NCI-H2196 treated with DMSO at 0.1 percent for 48 hours (cell line): ENCODE results near the gene TIAM1.

ENCODE experiments used
- DNase-seq: peaks from one replicate; lab custom pipeline; 2025; ENCODE audit not compliant: unreplicated experiment; lab: John Stamatoyannopoulos, UW

Gene TIAM1

GRCh38 chr21:31145274-31145673, 198.8 kb downstream of the TIAM1 start:
- no peak for DNase-seq

GRCh38 chr21:31143036-31143435, 201.0 kb downstream of the TIAM1 start:
- no peak for DNase-seq

DNA sequence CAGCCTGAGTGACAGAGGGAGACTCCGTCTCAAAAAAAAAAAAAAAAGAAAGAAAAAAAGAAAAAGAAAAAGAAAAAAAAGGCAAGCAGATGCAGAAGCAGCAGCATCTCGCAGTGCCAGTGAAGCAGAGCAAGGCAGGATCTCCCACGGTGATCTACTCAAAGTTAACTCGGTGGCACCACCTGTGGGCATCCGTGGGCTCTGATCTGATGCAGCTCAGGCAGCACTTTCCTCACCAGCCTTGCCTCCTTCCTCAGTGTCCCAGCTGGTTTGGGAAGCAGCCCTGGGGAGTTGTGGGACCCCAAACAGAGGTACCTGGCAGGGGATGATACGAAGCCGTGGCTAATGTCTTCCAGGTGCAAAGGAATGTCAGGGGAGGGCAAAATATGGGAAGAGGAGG, 201.5 kb downstream of the TIAM1 start:
- no peak for DNase-seq

GRCh38 chr21:31141389-31142000, 202.6 kb downstream of the TIAM1 start:
- DNase-seq = no peak

DNA sequence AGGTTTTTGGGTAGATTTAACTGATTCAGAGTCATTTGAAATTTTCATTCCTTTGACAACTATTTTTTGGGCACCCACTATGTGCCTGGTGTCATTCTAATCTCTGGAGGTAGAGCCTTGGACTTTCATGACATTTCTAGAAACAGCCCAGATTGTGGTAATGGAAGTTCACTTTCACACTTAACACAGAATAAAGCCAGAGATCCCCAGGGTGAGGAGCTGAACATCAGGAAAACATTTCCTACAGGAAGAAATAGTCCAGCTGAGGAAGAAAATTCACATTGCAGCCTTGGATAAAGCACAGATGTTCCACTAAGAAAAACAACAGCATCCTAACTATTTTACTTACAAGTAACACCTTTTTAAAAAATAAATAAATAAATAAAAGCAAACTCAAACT, 203.4 kb downstream of the TIAM1 start:
- no peak for DNase-seq

DNA sequence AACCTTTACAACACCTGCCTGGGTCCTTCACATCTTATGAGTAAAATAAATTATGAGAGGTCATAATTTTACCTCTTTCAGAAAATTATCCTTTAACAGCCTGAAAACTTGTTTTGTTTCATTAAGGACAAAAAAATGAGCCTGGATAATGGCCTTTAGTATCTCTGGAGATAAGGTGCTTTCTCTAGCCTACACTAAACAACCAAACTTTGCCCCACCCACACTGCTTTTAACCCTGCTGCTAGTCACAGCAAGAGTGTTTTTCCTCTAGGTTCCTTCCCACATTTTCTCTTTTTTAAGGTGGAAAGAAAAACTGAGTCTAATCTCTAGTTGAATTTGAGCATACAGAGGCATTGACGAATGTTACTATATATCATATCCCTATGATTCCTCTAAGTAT, 204.0 kb downstream of the TIAM1 start:
- no peak for DNase-seq

GRCh38 chr21:31137960-31138359, 206.1 kb downstream of the TIAM1 start:
- DNase-seq = no peak

GRCh38 chr21:31136891-31137290, 207.2 kb downstream of the TIAM1 start:
- no peak for DNase-seq

- no peak for DNase-seq
Observed at GRCh38 chr21:31135531-31136184, 208.4 kb downstream of the TIAM1 start.

- DNase-seq = no peak
Observed at GRCh38 chr21:31133243-31133830, 210.7 kb downstream of the TIAM1 start.

DNA sequence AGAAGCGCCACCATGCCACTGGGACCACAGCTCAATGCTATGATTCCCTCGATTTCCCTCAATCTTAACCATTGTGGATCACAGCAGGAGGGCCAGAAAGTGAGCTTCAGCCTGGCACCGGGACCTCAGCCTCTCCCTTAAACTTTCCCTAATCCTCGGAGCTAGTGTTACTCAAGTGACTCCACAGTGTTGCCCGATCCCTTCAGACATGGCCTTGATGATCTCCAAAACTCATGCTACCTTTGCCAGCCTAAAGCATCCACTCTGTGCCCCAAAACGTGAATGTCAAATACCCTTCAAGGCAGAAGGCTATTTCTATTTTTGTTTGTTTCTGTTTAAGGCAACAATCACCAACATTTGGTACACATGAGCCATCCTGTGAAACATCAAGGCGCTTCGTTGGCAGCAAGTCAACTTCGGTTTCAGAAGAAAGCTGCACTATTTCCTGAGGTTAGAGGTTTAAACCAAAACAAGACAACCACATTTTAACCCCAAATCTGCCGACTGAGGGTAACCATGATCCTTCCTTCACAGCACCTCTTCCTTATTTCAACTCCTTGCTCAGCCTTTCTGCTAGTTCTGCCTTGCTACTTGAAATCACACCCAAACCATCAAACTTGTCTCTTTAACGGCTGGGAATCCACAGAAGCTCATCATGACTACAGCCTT, 211.4 kb downstream of the TIAM1 start:
- no peak for DNase-seq

GRCh38 chr21:31130821-31131220, 213.2 kb downstream of the TIAM1 start:
- DNase-seq = no peak

GRCh38 chr21:31128234-31128633, 215.8 kb downstream of the TIAM1 start:
- no peak for DNase-seq

DNA sequence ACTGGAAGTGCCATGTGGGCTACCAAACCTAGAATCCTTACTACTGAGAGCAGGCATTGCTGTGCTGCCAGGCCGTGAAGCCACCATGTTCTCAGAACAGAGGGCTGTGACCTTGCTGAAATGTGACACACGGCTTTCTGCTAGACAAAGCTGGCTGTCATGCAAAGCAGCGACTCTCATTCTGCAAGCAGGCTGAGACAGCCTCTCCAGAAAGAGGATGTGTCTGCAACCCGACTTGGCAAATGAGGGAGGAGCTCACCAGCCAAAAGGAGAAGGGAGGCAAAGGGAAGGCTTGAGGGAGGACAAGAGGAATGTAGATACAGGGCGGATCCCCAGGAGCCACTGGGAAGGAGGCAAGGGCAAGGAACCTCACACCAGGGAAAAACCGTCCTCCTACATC, 220.1 kb downstream of the TIAM1 start:
- no peak for DNase-seq

- DNase-seq = no peak
Observed at GRCh38 chr21:31119199-31119598, 224.9 kb downstream of the TIAM1 start.

DNA sequence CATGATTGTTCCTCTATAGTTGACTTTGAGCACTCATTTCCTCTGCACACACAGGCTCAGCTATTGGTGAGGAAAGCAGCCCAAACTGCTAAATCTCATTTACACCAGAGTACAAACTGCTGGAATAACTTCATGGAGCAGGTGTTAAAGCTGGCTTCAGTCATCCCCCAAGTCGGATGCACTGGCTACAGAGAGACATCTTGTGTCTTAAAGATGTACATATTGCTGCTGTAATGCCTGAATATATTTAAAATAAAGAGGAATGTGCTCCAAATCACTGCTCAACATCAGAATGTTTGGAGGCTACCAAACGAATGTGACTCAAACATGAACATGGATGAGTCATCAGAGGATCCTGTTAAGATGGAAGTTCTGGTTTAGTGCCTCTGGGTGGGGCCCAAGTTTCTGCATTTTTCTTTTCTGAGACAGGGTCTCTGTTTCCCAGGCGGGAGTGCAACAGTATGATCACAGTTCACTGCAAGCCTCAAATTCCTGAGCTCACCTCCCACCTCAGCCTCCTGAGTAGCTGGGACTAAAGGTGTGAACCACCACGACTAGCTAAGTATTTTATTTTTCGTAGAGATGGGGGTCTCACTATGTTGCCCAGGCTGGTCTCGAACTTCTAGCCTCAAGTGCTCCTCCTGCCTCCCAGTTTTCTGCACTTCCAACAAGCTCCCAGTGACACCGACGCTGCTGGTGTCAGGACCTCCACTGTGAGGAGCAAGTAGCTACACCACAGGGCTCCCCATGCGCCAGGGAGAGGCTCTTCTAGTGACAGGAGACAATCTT, 226.7 kb downstream of the TIAM1 start:
- DNase-seq = no peak

- no peak for DNase-seq
Observed at GRCh38 chr21:31115249-31115648, 228.8 kb downstream of the TIAM1 start.

DNA sequence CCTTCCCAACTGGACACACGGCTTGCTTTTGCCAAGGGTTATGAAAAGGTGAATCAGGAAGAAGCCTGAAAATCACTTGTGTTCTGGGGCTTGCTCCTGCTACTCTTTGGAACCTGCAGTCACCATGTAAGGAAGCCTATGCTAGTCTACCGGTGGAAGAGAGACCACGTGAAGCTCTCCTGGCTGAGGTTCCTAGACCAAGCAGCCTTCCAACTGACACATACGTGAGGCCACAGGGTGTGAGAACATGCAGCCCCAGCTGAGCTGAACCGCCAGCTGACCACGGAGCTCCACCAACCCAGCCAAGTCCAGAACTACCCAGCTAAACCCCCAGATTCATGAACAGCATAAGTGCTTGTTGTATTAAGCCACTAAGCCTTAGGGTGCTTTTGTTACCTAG, 233.0 kb downstream of the TIAM1 start:
- DNase-seq = no peak

DNA sequence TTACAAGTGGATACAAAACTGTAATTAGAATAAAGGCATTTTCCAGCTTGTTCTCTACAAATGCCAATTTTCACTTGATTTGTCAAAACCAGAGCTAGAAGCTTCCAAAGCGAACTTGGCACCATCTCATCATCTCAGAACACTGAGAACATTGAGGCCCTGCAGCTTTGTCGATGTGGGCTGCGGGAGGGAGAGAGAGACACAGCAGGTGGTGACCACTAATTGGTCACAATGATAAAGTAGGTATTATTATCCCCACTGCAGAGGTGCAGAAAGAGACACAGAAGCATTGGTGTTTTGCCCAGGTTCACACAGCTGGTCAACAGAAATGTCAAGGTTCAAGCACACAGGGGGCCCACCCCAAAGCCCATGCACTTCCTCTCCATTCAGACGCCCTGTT, 233.6 kb downstream of the TIAM1 start:
- DNase-seq = no peak

DNA sequence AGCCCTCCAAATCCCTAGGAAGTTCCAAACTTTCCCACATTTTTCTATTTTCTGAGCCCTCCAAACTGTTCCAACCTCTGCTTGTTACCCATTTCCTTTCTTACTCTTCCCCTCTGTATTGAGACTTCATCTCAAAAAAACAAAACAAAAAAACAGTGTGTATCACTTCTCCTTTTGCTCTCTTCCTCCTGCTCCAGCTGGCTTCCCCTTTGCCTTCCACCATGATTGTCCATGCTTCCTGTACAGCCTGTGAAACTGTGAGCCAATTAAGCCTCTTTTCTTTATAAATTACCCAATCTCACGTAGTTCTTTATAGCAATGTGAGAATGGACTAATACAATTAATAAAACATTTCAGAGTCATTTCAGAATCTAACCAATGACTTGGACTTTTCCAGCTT, 236.2 kb downstream of the TIAM1 start:
- no peak for DNase-seq

- no peak for DNase-seq
Observed at GRCh38 chr21:31107176-31107785, 236.8 kb downstream of the TIAM1 start.
